Activated CD4-positive, CD25-positive, alpha-beta regulatory T cell treated with anti-CD3 and anti-CD28 coated beads, Interleukin-2, amount 50 U/mL, for 72 hours (primary cell): Measurements from ENCODE around the gene GSTT4.
"Not testable (repeated sequence)": the region's sequence is repeated elsewhere in the genome, so short reads cannot be mapped to it uniquely, and the experiment has no call there.

Source experiments
- DNase-seq: peaks from one replicate; pipeline ENCODE4 v3.0.0; 2021

Gene GSTT4

DNA sequence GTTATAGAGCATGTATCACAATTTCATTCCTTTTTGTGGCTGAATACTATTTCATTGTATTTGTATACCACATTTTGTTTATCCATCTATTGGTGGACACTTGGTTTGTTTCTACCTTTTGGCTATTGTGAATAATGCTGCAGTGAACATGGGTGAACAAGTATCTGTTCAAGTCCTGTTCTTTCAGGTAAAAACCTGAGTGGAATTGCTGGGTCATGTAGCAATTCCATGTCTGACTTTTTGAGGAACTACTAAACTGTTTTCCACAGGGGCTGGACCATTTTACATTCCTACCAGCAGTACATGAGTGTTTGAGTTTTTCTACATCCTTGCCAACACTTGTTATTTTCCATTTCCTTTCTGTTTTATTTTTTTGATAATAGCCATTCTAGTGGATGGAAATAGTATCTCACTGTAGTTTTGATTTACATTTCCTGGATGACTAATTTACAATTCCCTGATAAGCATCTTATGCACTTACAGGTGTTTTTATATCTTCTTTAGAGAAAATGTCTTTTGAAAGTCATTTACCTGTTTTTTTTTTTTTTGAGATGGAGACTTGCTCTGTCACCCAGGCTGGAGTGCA lies 18.0 kb upstream of the GSTT4 start:
- no peak for DNase-seq

DNA sequence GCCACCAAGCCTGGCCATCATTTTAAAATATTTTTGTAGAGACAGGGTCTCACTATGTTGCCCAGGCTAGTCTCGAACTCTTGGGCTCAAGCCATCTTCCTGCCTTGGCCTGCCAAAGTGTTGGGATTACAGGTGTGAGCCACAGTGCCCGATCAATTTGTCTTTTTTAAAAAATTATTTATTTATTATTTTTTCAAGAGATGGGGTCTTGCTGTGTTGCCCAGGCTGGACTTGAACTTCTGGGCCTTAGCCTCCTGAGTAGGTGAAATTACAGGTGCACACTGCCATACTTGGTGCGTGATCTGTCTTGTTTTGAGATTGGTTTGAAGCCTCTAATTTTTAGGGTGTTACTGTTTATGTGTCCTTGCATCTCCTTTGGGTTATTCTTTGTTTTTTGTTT lies 16.1 kb upstream of the GSTT4 start:
- no peak for DNase-seq

DNA sequence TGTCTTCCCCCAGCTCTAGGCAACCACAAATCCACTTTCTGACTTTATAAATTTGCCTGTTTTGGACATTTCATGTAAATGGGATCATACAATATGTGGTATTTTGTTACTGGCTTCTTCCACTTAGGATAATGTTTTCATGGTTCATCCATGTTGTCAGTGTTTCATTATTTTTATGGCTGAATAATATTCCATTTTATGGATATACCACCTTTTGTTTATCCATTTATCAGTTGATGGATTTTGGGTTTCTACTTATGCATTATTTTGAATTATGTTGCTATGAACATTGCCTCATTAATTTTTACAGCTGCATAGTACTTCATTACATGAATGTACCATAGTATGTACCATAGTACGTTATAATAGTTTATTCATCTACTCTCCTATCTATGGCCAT lies 10.9 kb upstream of the GSTT4 start:
- DNase-seq = no peak

DNA sequence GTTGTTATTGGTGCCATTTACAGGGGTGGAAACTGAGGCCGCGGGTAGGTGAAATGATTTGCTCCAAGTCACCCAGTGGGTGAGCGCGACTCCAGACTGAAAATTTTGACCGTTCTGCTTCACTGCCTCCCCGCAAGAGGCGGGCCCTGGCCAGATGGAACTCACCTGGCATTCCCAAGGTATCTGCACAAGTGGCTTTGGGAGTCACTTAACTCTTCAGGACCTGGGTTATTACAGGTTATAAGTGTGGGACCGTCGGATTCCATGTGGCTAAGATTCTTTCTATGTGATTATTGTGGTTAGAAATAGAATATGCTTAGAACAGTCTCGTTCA lies 6.4 kb upstream of the GSTT4 start:
- no peak for DNase-seq

DNA sequence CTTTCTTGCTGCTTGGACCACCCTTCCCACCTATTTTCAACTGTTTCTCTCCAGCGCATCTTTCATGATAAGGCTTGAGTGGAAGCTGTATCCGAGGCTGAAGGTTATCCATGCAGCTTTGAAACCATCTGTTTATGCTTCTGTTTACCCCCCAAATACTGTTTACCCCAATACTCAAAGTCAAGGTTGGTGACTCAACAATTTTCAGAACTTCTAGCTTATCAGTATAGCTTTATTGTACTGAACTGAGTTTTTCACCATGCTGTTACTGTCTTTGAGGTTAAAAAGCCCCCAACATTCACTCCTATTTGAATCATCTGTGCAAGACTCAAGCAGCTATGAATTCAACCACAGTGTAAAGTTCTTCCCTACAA lies 4.8 kb upstream of the GSTT4 start:
- DNase-seq = no peak

DNA sequence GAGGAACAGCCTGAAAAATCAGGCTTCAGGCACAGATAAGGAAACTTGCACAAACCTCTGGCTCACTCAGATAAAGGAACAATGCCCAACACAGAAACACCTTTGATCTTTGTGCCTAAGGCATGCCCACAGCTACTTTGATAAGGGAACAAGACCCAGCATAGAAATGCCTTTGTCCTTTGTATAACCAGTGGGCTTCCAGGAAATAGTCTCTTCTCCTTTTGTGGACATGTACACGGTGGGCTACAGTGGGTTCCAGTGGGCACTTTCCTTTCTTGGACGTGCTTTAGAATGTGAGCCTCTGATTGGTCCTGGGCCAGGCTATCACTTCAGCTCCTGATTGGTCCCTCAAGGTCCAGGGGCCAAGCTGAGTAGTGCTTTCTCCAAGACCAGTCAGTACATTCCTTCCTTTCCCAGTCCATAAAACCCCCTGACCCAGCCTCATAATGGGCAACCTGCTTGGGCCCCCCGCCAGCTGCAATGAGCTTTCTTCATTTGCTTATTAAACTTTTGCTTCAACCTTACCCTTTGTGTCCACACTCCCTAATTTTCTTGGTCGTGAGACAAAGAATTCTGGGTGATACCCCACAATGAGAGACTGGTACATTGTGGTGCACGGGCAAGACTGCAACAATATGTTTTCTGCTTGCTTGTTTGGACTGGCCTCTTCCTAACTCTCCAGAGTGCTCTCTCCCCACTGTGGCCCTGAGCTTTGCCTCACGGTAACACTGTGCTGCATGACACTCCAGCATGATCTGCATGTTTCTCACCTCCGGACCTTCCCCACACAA lies 4.2 kb upstream of the GSTT4 start:
- DNase-seq = no peak

DNA sequence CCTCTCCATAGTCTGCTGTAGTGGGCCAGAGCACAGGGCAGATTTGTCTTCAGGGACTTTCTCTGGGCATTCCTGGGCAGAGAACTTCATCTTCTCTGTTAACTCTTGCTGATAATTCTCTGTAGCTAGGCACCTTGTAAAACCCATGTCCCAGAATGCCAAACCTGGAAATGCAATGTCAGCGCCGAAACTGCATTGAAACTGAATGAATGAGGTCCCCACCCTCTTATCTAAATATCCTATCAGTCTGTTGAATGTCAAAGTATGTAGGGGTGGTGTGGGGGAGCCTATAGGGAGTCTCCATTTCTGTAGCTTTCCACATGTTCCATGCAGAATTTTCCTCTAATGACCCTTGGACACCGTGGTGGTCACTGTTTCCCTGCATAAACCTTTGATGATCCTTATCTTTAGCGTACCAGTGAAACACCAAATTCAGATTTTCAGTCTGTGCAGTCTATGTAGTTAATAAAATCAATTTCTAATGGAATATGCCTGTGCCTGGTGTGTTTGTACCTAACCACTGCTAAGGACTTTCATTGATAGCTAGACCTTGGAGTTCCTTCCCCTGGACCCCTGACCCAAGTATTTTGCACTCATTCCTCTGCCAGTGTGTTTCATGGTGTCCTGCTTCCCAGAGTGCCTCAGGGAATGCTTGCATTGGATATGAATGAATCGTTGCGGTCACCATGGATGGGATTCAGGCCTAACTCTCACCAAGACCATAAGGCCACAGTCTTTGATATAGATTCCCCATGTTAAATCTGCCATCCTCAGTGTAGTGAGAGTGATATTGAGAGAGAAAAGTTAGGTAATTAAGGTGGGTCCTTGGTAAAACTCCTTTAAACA lies 3.4 kb upstream of the GSTT4 start:
- no peak for DNase-seq

DNA sequence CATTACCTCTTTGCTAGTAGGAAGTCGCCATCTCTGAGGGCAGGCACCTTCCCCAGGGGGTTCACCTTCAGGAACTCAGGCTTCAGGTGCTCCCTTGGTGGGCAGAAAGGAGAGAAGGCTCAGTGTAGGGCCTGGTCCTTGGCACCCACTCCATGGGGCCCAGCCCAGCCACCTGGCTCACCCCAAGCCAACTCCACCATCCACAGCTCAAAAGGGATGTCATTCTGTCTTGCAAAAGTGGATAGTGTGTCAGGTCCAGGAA lies 2.7 kb upstream of the GSTT4 start:
- DNase-seq = no peak

DNA sequence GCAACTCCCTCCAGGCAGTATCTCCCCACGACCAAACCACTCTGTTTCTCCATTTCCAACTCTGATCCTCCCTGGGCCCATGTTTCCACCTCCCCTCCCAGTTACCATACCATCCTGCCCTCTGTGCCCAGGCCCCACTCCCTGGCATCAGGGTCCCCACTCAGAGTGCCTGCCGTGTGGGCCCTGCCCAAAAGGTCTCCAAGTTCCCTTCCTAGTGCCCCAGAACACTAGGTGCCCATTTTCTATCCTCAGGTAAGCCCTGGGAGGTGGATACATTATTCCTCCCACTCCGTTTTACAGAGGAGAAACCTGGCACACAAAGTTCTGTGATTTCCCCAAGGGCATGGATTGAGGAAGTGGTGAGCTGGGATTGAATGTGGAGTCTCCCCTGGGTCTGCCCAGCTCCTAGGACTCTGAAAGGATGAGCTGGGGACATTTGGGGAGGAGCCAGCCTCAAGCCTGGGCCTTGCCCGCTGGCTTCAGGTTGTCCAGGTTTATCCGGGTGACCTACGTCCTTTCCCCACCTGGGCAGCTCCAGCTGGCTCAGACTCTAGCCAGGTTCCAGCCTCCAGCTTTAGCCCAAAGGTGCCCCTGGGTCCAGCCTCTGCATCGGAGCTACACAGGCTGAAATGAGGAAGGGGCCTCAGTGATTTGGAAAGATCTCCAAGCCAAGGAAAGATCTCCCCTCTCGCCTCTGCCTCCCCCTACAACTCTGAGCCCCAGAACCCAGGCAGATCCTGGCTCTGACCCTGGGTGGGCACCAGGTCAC lies 2.2 kb upstream of the GSTT4 start:
- DNase-seq = no peak

DNA sequence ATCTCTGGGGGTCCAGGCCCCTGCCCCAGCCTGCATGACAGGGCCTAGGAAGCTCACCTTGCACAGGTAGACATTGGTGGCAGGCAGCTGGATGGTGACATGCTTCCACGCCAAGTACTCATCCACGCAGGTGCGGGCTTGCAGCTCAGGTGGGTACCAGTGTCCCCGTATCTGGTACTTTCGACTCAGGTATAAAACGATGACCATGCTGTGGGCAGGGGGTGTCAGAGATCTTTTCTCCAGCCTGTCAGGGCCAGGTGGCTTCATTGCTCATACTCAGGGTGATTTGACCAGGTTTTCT lies 1.6 kb upstream of the GSTT4 start:
- no peak for DNase-seq

DNA sequence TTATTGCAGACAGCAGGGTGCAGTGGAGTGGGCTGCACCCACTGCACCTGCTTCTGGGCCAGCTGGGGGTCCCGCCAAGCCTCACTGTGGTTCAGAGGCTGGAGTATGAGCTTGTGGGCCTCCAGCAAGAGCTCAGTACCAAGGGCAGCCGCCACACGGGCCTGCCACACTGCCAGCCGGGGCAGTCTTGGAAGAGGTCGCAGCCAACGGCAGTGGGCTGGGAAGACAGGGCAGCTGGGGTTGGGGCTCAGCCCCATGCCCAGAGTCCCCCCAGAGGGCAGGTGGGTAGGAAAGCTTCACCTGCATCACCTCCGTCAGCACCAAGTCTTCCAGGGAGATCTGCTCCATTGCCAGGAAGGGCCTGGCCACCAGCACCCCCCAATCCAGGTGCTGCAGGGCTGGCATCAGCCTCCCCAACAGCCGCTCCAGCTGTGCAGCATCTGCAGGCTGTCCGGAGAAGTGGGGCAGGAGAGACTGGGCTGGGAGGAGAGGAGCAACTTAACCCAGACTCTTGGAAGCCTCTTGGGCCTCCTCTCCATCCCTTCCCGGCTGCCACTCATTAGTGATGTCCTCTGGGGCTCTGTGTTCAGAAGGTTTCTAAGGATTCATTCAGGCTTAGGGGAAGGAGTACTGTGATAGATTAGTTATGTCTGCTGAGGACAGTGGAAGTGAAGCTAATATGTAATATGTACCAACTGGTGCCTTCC lies 1.1 kb upstream of the GSTT4 start:
- no peak for DNase-seq

DNA sequence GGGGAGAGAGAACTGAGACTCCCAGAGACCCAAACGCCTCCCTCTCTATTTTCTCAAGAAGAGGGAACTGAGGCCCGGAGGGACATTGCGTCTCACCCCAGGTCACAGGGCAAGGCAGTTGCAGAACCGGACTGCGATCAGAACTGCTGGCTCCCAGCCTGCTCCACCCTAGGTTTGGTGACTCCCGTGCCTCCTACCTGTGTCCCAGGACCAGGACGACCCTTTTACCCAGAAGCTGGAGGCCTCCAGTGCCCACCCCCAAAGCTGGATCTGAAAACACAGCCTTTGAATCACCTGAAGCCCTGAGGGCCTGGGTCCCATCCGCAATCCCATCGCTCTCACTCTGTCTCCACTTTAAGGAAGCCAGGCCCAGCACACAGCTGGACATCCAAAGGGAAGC lies 1.4 kb downstream of the GSTT4 start:
- no peak for DNase-seq

DNA sequence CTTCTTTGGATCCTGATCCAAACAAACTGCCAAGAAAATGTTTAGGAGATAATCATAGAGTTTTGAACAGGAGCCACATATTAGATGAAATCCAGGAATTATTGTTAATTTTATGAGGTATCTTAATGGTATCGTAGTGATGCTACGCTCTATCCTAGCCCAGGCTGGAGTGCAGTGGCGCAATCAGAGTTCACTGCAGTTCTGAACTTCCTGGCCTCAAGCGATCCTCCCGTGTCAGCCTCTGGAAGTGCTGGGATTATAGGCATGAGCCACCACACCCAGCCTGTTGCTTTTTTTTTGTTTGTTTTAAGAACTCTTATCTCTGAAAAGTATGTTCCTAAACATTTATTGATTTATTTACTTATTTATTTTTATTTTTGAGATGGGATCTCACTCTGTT lies 2.4 kb downstream of the GSTT4 start:
- DNase-seq = no peak

DNA sequence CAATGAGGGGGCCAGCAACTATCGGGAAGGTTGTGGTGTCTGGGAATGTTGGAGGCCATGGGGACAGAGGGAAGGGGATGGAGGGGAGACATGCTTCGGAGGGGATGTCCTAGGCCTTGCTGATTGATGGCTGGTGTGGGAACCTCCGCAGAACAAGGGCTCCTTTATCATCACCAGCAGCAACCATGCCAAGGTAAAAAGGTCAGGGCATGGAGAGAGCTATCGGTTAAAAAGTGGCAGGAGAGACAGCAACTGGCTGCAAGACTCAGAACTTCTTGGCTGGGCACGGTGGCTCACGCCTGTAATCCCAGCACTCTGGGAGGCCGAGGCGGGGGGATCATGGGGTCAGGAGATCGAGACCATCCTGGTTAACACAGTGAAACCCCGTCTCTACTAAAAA lies 3.0 kb downstream of the GSTT4 start:
- no peak for DNase-seq

DNA sequence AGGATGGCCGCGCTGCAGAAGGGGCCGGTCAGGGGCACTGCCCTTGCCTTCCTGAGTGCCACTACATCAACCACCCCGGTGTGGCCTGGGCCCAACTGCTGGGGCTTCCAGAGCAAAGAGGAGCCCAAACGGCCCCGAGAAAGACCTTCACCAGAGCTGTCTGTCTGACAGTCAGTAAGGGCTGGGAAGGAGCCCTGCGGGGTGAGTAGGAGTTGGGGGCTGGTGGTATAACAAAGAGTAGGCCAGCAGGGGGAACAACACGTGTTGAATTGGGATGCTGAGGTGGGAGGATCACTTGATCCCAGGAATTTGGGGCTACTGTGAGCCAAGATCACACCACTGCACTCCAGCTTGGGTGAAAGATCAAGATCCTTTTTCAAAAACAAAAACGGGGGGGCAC lies 3.9 kb downstream of the GSTT4 start:
- no peak for DNase-seq

DNA sequence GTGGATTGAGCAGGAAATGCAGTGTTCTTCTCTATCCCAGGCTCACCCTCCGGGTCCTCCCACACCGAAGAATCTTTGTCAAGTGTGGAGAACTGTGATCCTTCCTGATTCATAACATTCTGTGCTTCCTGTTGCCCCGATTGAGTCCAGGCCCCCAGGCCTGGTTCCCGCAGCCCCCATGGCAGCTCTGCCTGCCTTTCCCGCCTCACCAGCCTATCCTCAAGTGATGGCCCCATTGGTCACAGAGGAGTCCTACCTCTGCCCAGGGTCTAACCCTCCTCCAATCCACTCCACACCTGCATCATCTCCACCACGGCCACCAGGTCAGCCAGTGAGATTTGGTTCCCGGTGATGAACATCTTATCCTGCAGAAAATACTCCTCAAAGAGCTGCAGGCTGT lies 5.5 kb downstream of the GSTT4 start:
- DNase-seq = not testable (repeated sequence)

DNA sequence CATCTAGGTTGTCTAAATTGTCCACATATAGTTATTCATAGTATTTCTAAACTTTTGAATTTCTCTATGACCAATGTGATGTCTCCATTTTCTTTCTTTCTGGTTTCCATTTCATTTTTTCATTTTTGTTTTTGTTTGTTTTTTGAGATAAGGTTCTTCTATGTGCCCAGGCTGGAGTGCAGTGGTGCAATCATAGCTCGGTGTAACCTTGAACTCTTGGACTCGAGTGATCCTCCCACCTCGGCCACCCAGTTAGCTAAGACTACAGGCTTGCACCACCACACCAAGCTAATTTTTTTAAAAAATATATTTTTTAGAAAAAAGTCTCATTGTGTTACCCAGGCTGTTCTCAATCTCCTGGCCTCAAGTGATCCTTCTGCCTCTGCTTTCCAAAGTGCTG lies 8.2 kb downstream of the GSTT4 start:
- DNase-seq = no peak

DNA sequence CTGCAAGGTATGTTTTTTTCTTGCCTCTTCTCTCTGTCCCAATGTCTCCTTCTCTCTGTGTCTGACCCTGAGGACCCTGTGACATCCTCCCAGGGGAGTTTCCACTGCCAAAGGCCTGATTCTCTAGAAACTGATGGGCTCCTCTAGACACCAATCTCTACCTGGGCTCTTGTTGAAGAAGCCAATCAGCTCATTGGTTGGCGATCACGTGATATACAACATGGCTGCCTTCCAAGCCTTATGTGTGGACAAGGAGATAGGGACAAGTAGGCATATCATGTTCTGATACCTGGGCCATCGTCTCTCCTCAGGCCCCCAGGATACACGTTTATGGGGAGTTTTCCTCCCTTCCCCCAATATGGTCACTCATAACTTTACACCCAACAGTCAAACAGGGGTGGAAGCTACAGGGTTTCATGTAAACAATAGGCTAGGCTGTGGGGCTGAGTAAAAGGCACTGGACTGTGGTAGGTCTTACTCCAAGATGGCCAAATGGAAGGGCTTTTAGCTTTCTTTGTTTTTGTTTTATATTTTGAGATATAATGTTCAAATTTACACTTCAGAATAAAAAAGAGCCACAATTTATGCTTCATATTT lies 11.6 kb downstream of the GSTT4 start:
- not testable (repeated sequence) for DNase-seq

DNA sequence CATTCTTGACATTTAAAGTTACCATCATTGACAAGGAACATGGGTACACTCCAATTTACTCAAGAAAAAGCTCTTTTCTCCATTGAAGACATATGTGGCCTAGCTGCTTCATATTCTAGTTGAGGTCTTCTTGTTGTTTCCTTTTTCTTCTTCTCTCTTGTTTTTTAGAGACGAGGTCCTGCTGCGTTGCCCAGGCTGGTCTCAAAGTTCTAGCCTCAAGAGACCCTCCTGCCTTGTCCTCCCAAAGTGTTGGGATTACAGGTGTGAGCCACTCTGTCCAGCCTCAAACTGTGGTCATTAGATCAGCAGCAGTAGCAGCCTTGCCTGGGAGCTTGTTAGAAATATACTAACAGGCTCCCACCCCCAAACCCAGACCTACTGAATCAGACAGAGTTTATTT lies 12.2 kb downstream of the GSTT4 start:
- not testable (repeated sequence) for DNase-seq

DNA sequence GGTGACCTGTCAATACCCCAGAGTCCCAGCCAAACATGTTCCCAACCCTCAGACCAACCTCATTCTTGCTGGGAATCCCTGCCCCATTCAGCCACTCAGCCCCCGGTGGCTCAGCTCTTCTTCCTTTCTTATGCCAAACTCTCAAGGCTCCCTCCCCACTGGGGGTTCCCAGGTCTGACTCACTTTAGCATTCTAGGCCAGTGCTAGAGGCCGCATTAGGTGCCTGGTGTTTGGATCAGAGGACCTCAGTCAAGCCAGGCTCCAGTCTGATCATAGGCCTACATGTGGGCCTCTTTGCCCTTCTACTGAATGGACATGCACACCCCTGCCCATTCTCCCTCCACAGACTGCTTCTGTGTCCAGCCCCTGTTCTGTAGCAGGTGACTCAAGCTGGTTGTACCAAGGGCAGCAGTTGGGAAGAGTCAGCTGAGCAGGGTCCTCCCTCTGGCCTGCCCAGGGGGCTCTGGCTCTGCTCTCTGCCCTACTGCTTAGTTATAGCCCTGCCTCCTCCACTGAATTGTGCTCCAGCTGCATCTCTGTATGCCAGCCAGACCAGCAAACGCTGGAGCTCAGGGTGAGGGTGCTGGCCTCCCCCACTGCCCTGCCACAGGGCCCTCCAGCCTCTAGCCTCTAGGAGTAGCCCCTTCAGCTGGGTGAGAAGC lies 15.5 kb downstream of the GSTT4 start:
- not testable (repeated sequence) for DNase-seq

DNA sequence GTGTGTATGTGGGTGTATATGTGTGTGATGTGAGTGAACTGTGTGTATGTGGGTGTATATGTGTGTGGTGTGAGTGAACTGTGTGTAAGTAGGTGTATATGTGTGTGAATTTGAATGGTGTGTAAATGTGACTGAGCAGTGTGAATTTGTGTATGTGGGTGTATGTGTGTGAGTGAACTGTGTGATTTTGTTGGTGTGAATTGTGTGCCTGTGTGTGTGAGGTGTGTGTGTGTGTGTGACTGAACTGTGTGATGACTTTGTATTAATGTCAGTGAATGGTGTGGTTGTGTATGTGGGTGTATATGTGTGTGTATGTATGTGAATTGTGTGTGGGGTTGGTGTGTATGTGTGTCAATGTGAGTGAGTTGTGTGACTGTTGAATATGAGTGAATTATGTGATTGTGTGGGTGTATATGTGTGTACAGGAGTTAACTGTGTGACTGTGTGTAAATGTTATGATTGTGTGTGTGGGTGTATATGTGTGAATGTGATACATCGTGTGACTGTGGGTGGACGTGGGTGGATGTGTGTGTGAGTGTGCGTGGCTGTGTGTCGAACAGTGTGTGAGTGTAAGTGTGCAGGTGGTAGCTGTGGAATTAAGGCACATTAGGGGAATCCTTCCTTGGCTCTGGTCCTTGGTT lies 18.6 kb downstream of the GSTT4 start:
- DNase-seq = not testable (repeated sequence)

DNA sequence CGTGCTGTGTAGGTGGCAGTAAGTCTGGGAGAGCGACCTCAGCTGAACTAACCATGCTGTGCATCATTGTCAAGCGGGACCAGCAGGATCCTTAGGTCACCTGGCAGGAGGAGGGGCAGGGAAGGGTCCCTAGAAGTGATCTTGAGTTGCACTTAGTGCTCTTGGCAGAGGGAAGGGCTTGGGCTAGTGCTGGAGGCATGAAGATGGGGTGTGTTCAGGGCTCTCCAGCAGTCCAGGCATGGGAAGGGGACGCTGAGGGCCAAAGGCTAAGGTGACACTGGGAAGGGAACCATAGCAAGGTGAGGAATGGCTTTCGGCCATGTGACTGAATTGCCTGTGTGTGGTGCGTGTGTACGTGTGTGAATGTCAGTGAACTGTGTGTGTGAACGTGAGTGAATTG lies 19.2 kb downstream of the GSTT4 start:
- DNase-seq = not testable (repeated sequence)
